HL-60 (cell line): ENCODE measurements around the gene SEMA7A.

Experiments used
- REST ChIP-seq: IDR thresholded peaks from 2 replicates; pipeline ENCODE4 v1.6.1; 2012; ENCODE audit warnings: low read depth; ENCODE audit not compliant: insufficient replicate concordance
- TF ChIP-seq, protein P1 (sequence below): IDR thresholded peaks from one replicate; pipeline ENCODE4 v1.5.1; 2011; ENCODE audit warnings: low read length, control low read depth, inconsistent platforms; ENCODE audit not compliant: insufficient read depth

GRCh38 chr15:74441248-74441941 is 7.6 kb upstream of the SEMA7A start:
- TF ChIP-seq, protein P1, sequence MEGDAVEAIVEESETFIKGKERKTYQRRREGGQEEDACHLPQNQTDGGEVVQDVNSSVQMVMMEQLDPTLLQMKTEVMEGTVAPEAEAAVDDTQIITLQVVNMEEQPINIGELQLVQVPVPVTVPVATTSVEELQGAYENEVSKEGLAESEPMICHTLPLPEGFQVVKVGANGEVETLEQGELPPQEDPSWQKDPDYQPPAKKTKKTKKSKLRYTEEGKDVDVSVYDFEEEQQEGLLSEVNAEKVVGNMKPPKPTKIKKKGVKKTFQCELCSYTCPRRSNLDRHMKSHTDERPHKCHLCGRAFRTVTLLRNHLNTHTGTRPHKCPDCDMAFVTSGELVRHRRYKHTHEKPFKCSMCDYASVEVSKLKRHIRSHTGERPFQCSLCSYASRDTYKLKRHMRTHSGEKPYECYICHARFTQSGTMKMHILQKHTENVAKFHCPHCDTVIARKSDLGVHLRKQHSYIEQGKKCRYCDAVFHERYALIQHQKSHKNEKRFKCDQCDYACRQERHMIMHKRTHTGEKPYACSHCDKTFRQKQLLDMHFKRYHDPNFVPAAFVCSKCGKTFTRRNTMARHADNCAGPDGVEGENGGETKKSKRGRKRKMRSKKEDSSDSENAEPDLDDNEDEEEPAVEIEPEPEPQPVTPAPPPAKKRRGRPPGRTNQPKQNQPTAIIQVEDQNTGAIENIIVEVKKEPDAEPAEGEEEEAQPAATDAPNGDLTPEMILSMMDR, result no peak
- no peak for TF ChIP-seq REST
